H1 (cell line): ENCODE data around the gene MRPS27. TPM values are rescaled to one million over a fixed set of nuclear protein-coding genes. Genes with fewer than 3 reads are reported as not detected.

Experiments
- CTCF ChIA-PET: fragments of 300-600 bp; sonication (Branson Sonifier 250); formaldehyde crosslinking; loops from one replicate; lab custom pipeline; 2021; ENCODE audit not compliant: partially characterized antibody; lab: Charles Lee
- POLR2A ChIA-PET: fragments of 300-600 bp; sonication (Branson Sonifier 250); formaldehyde crosslinking; loops from one replicate; lab custom pipeline; 2021; ENCODE audit warnings: inconsistent platforms; ENCODE audit not compliant: partially characterized antibody; lab: Charles Lee
- DNase-seq, 2 experiments: peaks; one replicate each; pipeline versions ENCODE4 v3.0.0 to v3.0.0-alpha.2; 2010 to 2022; ENCODE audit warnings: low spot score in 2 of 2, low read depth in 1 of 2, mixed read lengths in 1 of 2
- FAIRE-seq: peaks from 2 replicates; lab custom pipeline; 2011; peaks lifted over from hg19 to GRCh38; lab: Jason Lieb, UNC
- H2AFZ ChIP-seq: 2 replicates; pipeline ENCODE4 v1.8.1; 2012; ENCODE audit warnings: low read length, inconsistent platforms
- H2AK5ac ChIP-seq: 2 replicates; pipeline ENCODE4 v1.6.1; 2013; ENCODE audit warnings: low read depth, low read length
- H2BK120ac ChIP-seq: replicated peaks from 2 replicates; pipeline ENCODE3; 2013; ENCODE audit warnings: low read depth, low read length, inconsistent platforms
- H2BK12ac ChIP-seq: 2 replicates; pipeline ENCODE4 v1.6.1; 2013; ENCODE audit warnings: low read depth, low read length
- H2BK15ac ChIP-seq: 2 replicates; pipeline ENCODE4 v1.6.1; 2013; ENCODE audit warnings: low read length
- H2BK20ac ChIP-seq: 2 replicates; pipeline ENCODE4 v1.6.1; 2013; ENCODE audit warnings: low read length
- H2BK5ac ChIP-seq: 2 replicates; pipeline ENCODE4 v1.6.1; 2013; ENCODE audit warnings: low read depth, low read length
- H3K14ac ChIP-seq: 2 replicates; pipeline ENCODE4 v1.6.1; 2013; ENCODE audit warnings: inconsistent platforms; ENCODE audit not compliant: insufficient read length
- H3K18ac ChIP-seq: 2 replicates; pipeline ENCODE4 v1.6.1; 2013; ENCODE audit warnings: low read length; ENCODE audit errors: extremely low read depth
- H3K23ac ChIP-seq: 2 replicates; pipeline ENCODE4 v1.6.1; 2013; ENCODE audit warnings: inconsistent platforms; ENCODE audit not compliant: insufficient read length
- H3K23me2 ChIP-seq: 2 replicates; pipeline ENCODE4 v1.6.1; 2013; ENCODE audit warnings: low read depth, low read length
- H3K27ac ChIP-seq: 2 replicates; pipeline ENCODE4 v1.6.1; 2011; ENCODE audit warnings: low read depth, low read length, inconsistent platforms
- H3K27me3 ChIP-seq, 4 experiments: replicated peaks in 1 of 4; 1 replicate in 1 of 4; 2 replicates in 3 of 4; pipeline versions ENCODE4 v1.6.1 to v1.8.1; 2011 to 2013; ENCODE audit warnings: low read length in 3 of 4, mild to moderate bottlenecking in 3 of 4, inconsistent platforms in 2 of 4, mixed read lengths in 2 of 4, moderate library complexity in 1 of 4; ENCODE audit not compliant: control insufficient read depth in 3 of 4, insufficient read depth in 3 of 4; ENCODE audit errors: extremely low read depth in 1 of 4
- H3K36me3 ChIP-seq, 4 experiments: 2 replicates each; pipeline versions ENCODE4 v1.6.1 to v1.8.1; 2011 to 2013; ENCODE audit warnings: mild to moderate bottlenecking in 4 of 4, low read length in 3 of 4, moderate library complexity in 2 of 4, control low read depth in 1 of 4, inconsistent platforms in 1 of 4; ENCODE audit not compliant: insufficient read depth in 4 of 4, control insufficient read depth in 2 of 4
- H3K4ac ChIP-seq: replicated peaks from 2 replicates; pipeline ENCODE3; 2013; ENCODE audit warnings: low read length, low read depth, mixed read lengths, inconsistent platforms; ENCODE audit not compliant: insufficient read length
- H3K4me1 ChIP-seq, 4 experiments: replicated peaks in 1 of 4; 1 replicate in 1 of 4; 2 replicates in 3 of 4; pipeline versions ENCODE4 v1.6.1 to v1.8.1; 2011 to 2013; ENCODE audit warnings: low read length in 3 of 4, inconsistent platforms in 2 of 4, mixed read lengths in 1 of 4; ENCODE audit not compliant: insufficient read depth in 4 of 4, control insufficient read depth in 3 of 4
- H3K4me2 ChIP-seq, 2 experiments: 2 replicates each; pipeline versions ENCODE4 v1.6.1 to v1.8.1; 2011 to 2013; ENCODE audit warnings: low read depth in 2 of 2, low read length in 2 of 2, control low read depth in 1 of 2, inconsistent platforms in 1 of 2, mild to moderate bottlenecking in 1 of 2; ENCODE audit not compliant: insufficient read depth in 1 of 2
- H3K4me3 ChIP-seq, 4 experiments: fragments of 200-600, 300-600 bp in 1 of 4; sonication (generic), shearing (Covaris generic), sonication (Bioruptor Twin) in 1 of 4; 2 replicates each; pipeline versions ENCODE4 v1.5.1 to v1.8.1; 2011 to 2016; ENCODE audit warnings: low read length in 4 of 4, low read depth in 3 of 4, control low read depth in 2 of 4, inconsistent platforms in 2 of 4, mild to moderate bottlenecking in 2 of 4, mixed read lengths in 1 of 4, moderate library complexity in 1 of 4; ENCODE audit not compliant: insufficient read depth in 2 of 4; ENCODE audit errors: extremely low read depth in 1 of 4
- H3K56ac ChIP-seq: replicated peaks from 2 replicates; pipeline ENCODE3; 2013; ENCODE audit warnings: low read depth, mild to moderate bottlenecking, mixed read lengths, low read length, inconsistent platforms; ENCODE audit not compliant: insufficient read length
- H3K79me1 ChIP-seq: 2 replicates; pipeline ENCODE4 v1.6.1; 2013; ENCODE audit warnings: low read depth, low read length, control low read depth
- H3K79me2 ChIP-seq, 2 experiments: 2 replicates each; pipeline versions ENCODE4 v1.6.1 to v1.8.1; 2012 to 2013; ENCODE audit warnings: low read length in 2 of 2, mild to moderate bottlenecking in 2 of 2, inconsistent platforms in 1 of 2; ENCODE audit not compliant: insufficient read depth in 2 of 2, control insufficient read depth in 1 of 2
- H3K9ac ChIP-seq, 4 experiments: replicated peaks in 1 of 4; 1 replicate in 1 of 4; 2 replicates in 3 of 4; pipeline versions ENCODE4 v1.6.1 to v1.8.1; 2011 to 2013; ENCODE audit warnings: low read depth in 3 of 4, low read length in 3 of 4, control low read depth in 2 of 4, mild to moderate bottlenecking in 2 of 4, moderate library complexity in 2 of 4, inconsistent platforms in 1 of 4; ENCODE audit errors: extremely low read depth in 1 of 4
- H3K9me3 ChIP-seq, 2 experiments: 2 replicates each; pipeline versions ENCODE4 v1.6.1 to v1.8.1; 2012 to 2013; ENCODE audit warnings: mild to moderate bottlenecking in 2 of 2, moderate library complexity in 2 of 2, control low read depth in 1 of 2, inconsistent platforms in 1 of 2, low read depth in 1 of 2, low read length in 1 of 2, mixed read lengths in 1 of 2; ENCODE audit not compliant: insufficient read depth in 2 of 2
- H4K20me1 ChIP-seq, 2 experiments: replicated peaks in 1 of 2; 2 replicates each; pipeline versions ENCODE3 to v1.8.1; 2011 to 2013; ENCODE audit warnings: inconsistent platforms in 2 of 2, low read length in 2 of 2, mild to moderate bottlenecking in 1 of 2; ENCODE audit not compliant: insufficient read depth in 2 of 2, control insufficient read depth in 1 of 2
- H4K5ac ChIP-seq: 2 replicates; pipeline ENCODE4 v1.6.1; 2013; ENCODE audit warnings: low read length, low read depth, mixed read lengths, inconsistent platforms; ENCODE audit not compliant: insufficient read length
- H4K8ac ChIP-seq: 2 replicates; pipeline ENCODE4 v1.8.0; 2013; ENCODE audit warnings: mild to moderate bottlenecking, moderate library complexity, low read length, inconsistent platforms; ENCODE audit not compliant: insufficient read depth; ENCODE audit errors: extremely low read depth
- H4K91ac ChIP-seq: replicated peaks from 2 replicates; pipeline ENCODE3; 2013; ENCODE audit warnings: low read length, mixed read lengths, inconsistent platforms; ENCODE audit not compliant: insufficient read length
- EZH2 ChIP-seq: fragments of 200-600 bp; sonication (generic); IDR thresholded peaks from 2 replicates; pipeline ENCODE4 v1.7.1; 2012; ENCODE audit warnings: low read depth, mild to moderate bottlenecking, moderate library complexity, low read length, inconsistent platforms; ENCODE audit not compliant: severe bottlenecking
- SUZ12 ChIP-seq: fragments of 200-600 bp; sonication (generic); IDR thresholded peaks from 2 replicates; pipeline ENCODE4 v1.6.1; 2012; ENCODE audit warnings: mild to moderate bottlenecking, inconsistent platforms, low read length, moderate library complexity, mixed read lengths
- WGBS, 2 experiments: shearing (Covaris generic) in 1 of 2; methylation state at CpG; one replicate each; pipeline versions ENCODE4 v1.1.6 to v1.1.7; 2013 to 2015; ENCODE audit warnings: low lambda C conversion rate in 2 of 2, mixed read lengths in 2 of 2, inconsistent platforms in 1 of 2, low coverage in 1 of 2, missing lambda C conversion rate in 1 of 2; ENCODE audit not compliant: insufficient replicate concordance in 2 of 2, insufficient coverage in 1 of 2, insufficient read length in 1 of 2; ENCODE audit errors: extremely low coverage in 1 of 2, missing lambda C conversion rate in 1 of 2; 5-methylcytosine and 5-hydroxymethylcytosine counted together
- polyA plus RNA-seq, 7 experiments: library from polyadenylated mRNA; depleted of rRNA in 3 of 7; stranded (reverse) in 5 of 7; unstranded in 2 of 7; fragments of >200 nt in 5 of 7; fragments of 200-250 nt in 2 of 7; gene quantifications; 1 replicate in 5 of 7; 2 replicates in 1 of 7; 4 replicates in 1 of 7; pipeline versions ENCODE4 v1.2.1 to v1.2.3, GENCODE V29; 2011 to 2013; ENCODE audit warnings: missing spikeins in 2 of 7, mixed read lengths in 2 of 7
- total RNA-seq: library from RNA; stranded (reverse); fragmentation: NEBNext Ultra II Directional; extraction: Animal tissue kit (Norgen Biotek cat#: 25700); gene quantifications from 2 replicates; pipeline ENCODE4 v1.2.1, GENCODE V29; 2021

MRPS27 gene
- total and polyA plus RNA-seq, 2 of the 8 experiments (the other 6 are each of a cell fraction or from before 2014, with no cell fraction given): 93.2 to 102 TPM

- no peak overlapping the region for H3K9ac ChIP-seq
- no peak overlapping the region for H2AK5ac ChIP-seq
- H3K23ac ChIP-seq: no peak overlapping the region
- no peak overlapping the region for H3K4me3 ChIP-seq
- H4K5ac ChIP-seq: no peak overlapping the region
- no peaks in the 10 kb centered on the region for H3K79me1 ChIP-seq
- no peak overlapping the region for H2BK5ac ChIP-seq
- no peaks in the 10 kb centered on the region for H3K27me3 ChIP-seq
- no peak overlapping the region for H3K14ac ChIP-seq
- H3K23me2 ChIP-seq: no peaks in the 10 kb centered on the region
- CTCF ChIA-PET: interaction anchor here (0.7 to 1.0 kb wide), 2 partner anchors 13 to 172 kb away, joined by 3 read pairs; no protein-coding TSS in a partner anchor
- no peak overlapping the region for H4K8ac ChIP-seq
- WGBS, 2 experiments: 88% methylated on average over 3 of the region's 3 CpGs; no CpG with 5 or more reads in 1 of the 2 experiments
- no peak overlapping the region for H3K18ac ChIP-seq
- H3K4ac ChIP-seq: no peak overlapping the region
- H4K20me1 ChIP-seq: no peaks in the 10 kb centered on the region
- no peak overlapping the region for H4K91ac ChIP-seq
- POLR2A ChIA-PET: no interaction called here
- no peak overlapping the region for H3K56ac ChIP-seq
- no peak overlapping the region for H2AFZ ChIP-seq
- H2BK20ac ChIP-seq: no peak overlapping the region
- H2BK12ac ChIP-seq: no peak overlapping the region
- H3K36me3 ChIP-seq: peaks cover 0 to 15% (median 8%) of the 10 kb centered on the region in 4 experiments; a peak in 5 of 8 replicates
- no peak for FAIRE-seq
- H3K79me2 ChIP-seq: no peaks in the 10 kb centered on the region
- no peak overlapping the region for H2BK120ac ChIP-seq
- no peak overlapping the region for H2BK15ac ChIP-seq
- H3K27ac ChIP-seq: no peak overlapping the region
- no peak for DNase-seq
- H3K4me1 ChIP-seq: no peaks in the 10 kb centered on the region
- H3K9me3 ChIP-seq: no peaks in the 10 kb centered on the region
- no peak overlapping the region for H3K4me2 ChIP-seq
- TF ChIP-seq SUZ12: no peak
- no peak for TF ChIP-seq EZH2
Measured at GRCh38 chr5:72284559-72285423, 35.2 kb downstream of the MRPS27 start.
